ENCODE results near the gene RERE. TPM values are rescaled to one million over a fixed set of nuclear protein-coding genes. Genes with fewer than 3 reads are reported as not detected.

RERE gene
- total and polyA plus RNA-seq, 2 donors (not counting 3 experiments of a cell fraction or from before 2014, with no cell fraction given), result 14.1 to 113 TPM

- Histone ChIP-seq H3K9me3 (replicated peaks; ENCODE audit: control insufficient read depth, insufficient read depth, low read length) (no peaks in the 10 kb centered on the region), H3K79me2 (ENCODE audit: control insufficient read depth, insufficient read depth, low read length) (peaks cover 79% of the 10 kb centered on the region), H4K20me1 (replicated peaks; ENCODE audit: control insufficient read depth, extremely low read depth, insufficient read depth, low read length) (peaks cover 2% of the 10 kb centered on the region), H3K36me3 (ENCODE audit: control insufficient read depth in 2 of 2, extremely low read depth in 1 of 2, insufficient read depth in 2 of 2, low read length in 2 of 2) (no peaks in the 10 kb centered on the region), H3K9me1 (replicated peaks; ENCODE audit: control insufficient read depth, extremely low read depth, insufficient read depth, low read length) (no peaks in the 10 kb centered on the region), H3K4me2 (ENCODE audit: insufficient read depth, low read length) (peak overlapping the region; percentile 7), H3K27ac (ENCODE audit: insufficient read depth, low read depth, low read length) (peak overlapping the region; percentile 70), H3K9ac (replicated peaks; ENCODE audit: extremely low read depth, insufficient read depth, low read length) (no peak overlapping the region), H3K4me3 (replicated peaks in 1 of 3; ENCODE audit: insufficient read depth in 1 of 3, low read depth in 1 of 3, low read length in 3 of 3) (no peak overlapping the region), H3K4me1 (ENCODE audit: control insufficient read depth, extremely low read depth, insufficient read depth, low read length) (peaks cover 49% of the 10 kb centered on the region), H2AFZ (ENCODE audit: low read depth, low read length) (no peak overlapping the region), H3K27me3 (ENCODE audit: control insufficient read depth in 2 of 2, insufficient read depth in 2 of 2, low read length in 2 of 2) (no peaks in the 10 kb centered on the region)
- DNase-seq (ENCODE audit: low read depth, low spot score) (no peak), FAIRE-seq (no peak)
- BruUV-seq (replicated peaks), result no TSS peak
- CTCF ChIA-PET, result interaction anchor here (1.0 to 4.0 kb wide), 7 partner anchors 8 to 101 kb away, joined by 3 to 40 read pairs (median 3); no protein-coding TSS in a partner anchor
- no peak for TF ChIP-seq GATA2 (IDR thresholded peaks at IDR 0.05; ENCODE audit: insufficient read depth, insufficient read length, low read depth, low read length)
- TF ChIP-seq JUN (IDR thresholded peaks at IDR 0.05; ENCODE audit: borderline replicate concordance, insufficient read depth, insufficient read length, low read depth), result no peak
- no peak for TF ChIP-seq MYC (IDR thresholded peaks at IDR 0.05; ENCODE audit: low read depth, low read length)
- intact Hi-C loops (cut with micrococcal nuclease), result loop anchor here (5.0 kb wide), 1 partner anchor 155 kb away; the partner anchor contains the start of gene RERE
- dilution Hi-C loops (cut with MboI; ENCODE audit: extremely low pct_ligation_motif_present, low sequenced_read_pairs), result no loop called here
- POLR2A ChIA-PET, result no interaction called here
Observed at GRCh38 chr1:8662380-8663072, 154.9 kb downstream of the RERE start.

- no peaks in the 10 kb centered on the region for H3K27me3 ChIP-seq (ENCODE audit: control insufficient read depth in 2 of 2, insufficient read depth in 2 of 2, low read length in 2 of 2)
- dilution Hi-C loops (cut with MboI; ENCODE audit: extremely low pct_ligation_motif_present, low sequenced_read_pairs), result no loop called here
- ChIA-PET CTCF (interaction anchor here (0.9 to 4.0 kb wide), 14 partner anchors 9 to 100 kb away, joined by 3 to 40 read pairs (median 5); no protein-coding TSS in a partner anchor), POLR2A (interaction anchor here (1.0 kb wide), 1 partner anchor 14 kb away, joined by 8 read pairs; no protein-coding TSS in a partner anchor)
- H3K4me1 ChIP-seq (ENCODE audit: control insufficient read depth, extremely low read depth, insufficient read depth, low read length), result peaks cover 41% of the 10 kb centered on the region
- H2AFZ ChIP-seq (ENCODE audit: low read depth, low read length), result no peak overlapping the region
- intact Hi-C loops (cut with micrococcal nuclease), result loop anchor here (2.0 to 5.0 kb wide), 3 partner anchors 15 to 156 kb away; partner anchors contain the start of gene RERE
- TF ChIP-seq JUN (IDR thresholded peaks at IDR 0.05; ENCODE audit: borderline replicate concordance, insufficient read depth, insufficient read length, low read depth), result peak; percentile 26
- TF ChIP-seq MAX (IDR thresholded peaks at IDR 0.05; ENCODE audit: insufficient read depth, insufficient read length), result no peak
- TF ChIP-seq GATA2 (IDR thresholded peaks at IDR 0.05; ENCODE audit: insufficient read depth, insufficient read length, low read depth, low read length), result peak; percentile 59
- no peak for TF ChIP-seq POLR2A (IDR thresholded peaks at IDR 0.05; ENCODE audit: low read depth, low read length)
- no peak for TF ChIP-seq MYC (IDR thresholded peaks at IDR 0.05; ENCODE audit: low read depth, low read length)
- TF ChIP-seq FOS (IDR thresholded peaks at IDR 0.05; ENCODE audit: borderline replicate concordance, insufficient read depth, low read length), result peak; percentile 61
- no peak for TF ChIP-seq POLR2AphosphoS5 (IDR thresholded peaks at IDR 0.05; ENCODE audit: insufficient read depth, low read depth, low read length)
- no peak for TF ChIP-seq CTCF (IDR thresholded peaks at IDR 0.05; ENCODE audit: extremely low read depth in 1 of 2, insufficient read depth in 1 of 2, low read depth in 1 of 2, low read length in 2 of 2)
- no peak for TF ChIP-seq EZH2 (IDR thresholded peaks at IDR 0.05; ENCODE audit: borderline replicate concordance, low read depth, low read length, severe bottlenecking)
- no peak overlapping the region for H3K4me3 ChIP-seq (replicated peaks in 1 of 3; ENCODE audit: insufficient read depth in 1 of 3, low read depth in 1 of 3, low read length in 3 of 3)
- peak overlapping the region; percentile 18 for H3K9ac ChIP-seq (replicated peaks; ENCODE audit: extremely low read depth, insufficient read depth, low read length)
- peaks cover 2% of the 10 kb centered on the region for H4K20me1 ChIP-seq (replicated peaks; ENCODE audit: control insufficient read depth, extremely low read depth, insufficient read depth, low read length)
- no TSS peak for BruUV-seq (replicated peaks)
- H3K79me2 ChIP-seq (ENCODE audit: control insufficient read depth, insufficient read depth, low read length), result peaks cover 72% of the 10 kb centered on the region
- H3K9me1 ChIP-seq (replicated peaks; ENCODE audit: control insufficient read depth, extremely low read depth, insufficient read depth, low read length), result no peaks in the 10 kb centered on the region
- DNase-seq (ENCODE audit: low read depth, low spot score) (peak; percentile 69), FAIRE-seq (peak; percentile 77)
- H3K4me2 ChIP-seq (ENCODE audit: insufficient read depth, low read length), result peak overlapping the region; percentile 14
- no peaks in the 10 kb centered on the region for H3K9me3 ChIP-seq (replicated peaks; ENCODE audit: control insufficient read depth, insufficient read depth, low read length)
- peak overlapping the region; percentile 70 for H3K27ac ChIP-seq (ENCODE audit: insufficient read depth, low read depth, low read length)
- no peaks in the 10 kb centered on the region for H3K36me3 ChIP-seq (ENCODE audit: control insufficient read depth in 2 of 2, extremely low read depth in 1 of 2, insufficient read depth in 2 of 2, low read length in 2 of 2)
Observed at GRCh38 chr1:8661185-8662110, 156.0 kb downstream of the RERE start.
